GM10266 (cell line): ENCODE data around the gene SPP2.

Source experiments
- DNase-seq: peaks from one replicate; pipeline ENCODE4 v3.0.0; 2012; ENCODE audit errors: extremely low spot score
- TF ChIP-seq, protein P1 (sequence below): IDR thresholded peaks from 2 replicates; pipeline ENCODE4 v1.5.1; 2012; ENCODE audit warnings: mild to moderate bottlenecking, low read depth; ENCODE audit not compliant: control insufficient read depth, insufficient read depth; ENCODE audit errors: missing control alignments

The SPP2 gene

DNA sequence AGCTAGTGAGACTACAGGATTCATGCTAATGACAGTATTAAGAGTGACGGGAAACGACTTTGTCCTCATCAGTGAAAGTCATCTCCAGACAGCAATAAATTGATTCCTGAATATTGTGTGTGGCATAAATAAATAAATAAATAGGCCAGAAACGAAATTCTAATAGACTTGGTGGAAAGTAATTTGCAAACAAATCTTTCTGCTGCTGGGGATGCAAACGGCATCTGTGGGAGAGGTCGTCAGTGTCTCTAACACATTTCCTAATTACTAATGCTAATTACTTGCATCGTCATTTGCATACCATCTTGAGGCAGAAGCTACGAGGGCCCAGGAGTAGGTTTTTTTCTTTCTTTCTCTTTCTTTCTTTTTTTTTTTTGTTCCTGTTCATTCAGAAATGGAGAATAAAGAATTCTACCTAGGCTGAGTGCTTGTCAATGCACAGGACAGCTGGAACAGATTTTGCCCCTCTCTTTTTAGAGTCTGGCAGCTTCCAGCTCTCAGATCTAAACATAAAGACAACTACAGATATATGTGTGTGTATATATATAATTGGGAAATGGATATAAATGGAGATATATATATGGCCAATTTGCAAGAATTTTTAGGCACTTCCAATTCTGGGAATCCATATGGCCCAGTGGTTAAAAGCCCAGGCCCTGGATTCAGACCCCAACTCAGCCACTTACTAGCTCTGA is 75.1 kb downstream of the SPP2 start:
- TF ChIP-seq, protein P1, sequence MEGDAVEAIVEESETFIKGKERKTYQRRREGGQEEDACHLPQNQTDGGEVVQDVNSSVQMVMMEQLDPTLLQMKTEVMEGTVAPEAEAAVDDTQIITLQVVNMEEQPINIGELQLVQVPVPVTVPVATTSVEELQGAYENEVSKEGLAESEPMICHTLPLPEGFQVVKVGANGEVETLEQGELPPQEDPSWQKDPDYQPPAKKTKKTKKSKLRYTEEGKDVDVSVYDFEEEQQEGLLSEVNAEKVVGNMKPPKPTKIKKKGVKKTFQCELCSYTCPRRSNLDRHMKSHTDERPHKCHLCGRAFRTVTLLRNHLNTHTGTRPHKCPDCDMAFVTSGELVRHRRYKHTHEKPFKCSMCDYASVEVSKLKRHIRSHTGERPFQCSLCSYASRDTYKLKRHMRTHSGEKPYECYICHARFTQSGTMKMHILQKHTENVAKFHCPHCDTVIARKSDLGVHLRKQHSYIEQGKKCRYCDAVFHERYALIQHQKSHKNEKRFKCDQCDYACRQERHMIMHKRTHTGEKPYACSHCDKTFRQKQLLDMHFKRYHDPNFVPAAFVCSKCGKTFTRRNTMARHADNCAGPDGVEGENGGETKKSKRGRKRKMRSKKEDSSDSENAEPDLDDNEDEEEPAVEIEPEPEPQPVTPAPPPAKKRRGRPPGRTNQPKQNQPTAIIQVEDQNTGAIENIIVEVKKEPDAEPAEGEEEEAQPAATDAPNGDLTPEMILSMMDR = no peak
- no peak for DNase-seq

DNA sequence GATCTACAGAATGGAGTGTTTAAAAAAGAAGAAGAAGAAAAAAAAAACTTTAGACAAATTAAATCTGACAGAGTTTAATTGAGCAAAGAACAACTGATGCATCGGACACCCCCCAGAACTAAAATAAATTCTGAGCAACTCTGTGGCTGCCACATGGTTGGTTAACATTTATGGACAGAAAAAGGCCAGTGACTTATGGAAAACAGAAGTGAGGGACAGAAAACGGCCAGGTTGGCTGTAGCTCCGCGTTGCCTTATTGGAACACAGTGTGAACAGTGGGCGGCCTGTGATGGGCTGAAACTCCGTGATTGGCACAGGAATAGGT is 75.6 kb downstream of the SPP2 start:
- TF ChIP-seq, protein P1 = no peak
- no peak for DNase-seq
